GM12891 (cell line): Measurements from ENCODE around the gene C16orf90.

Experiments
- PAX5 ChIP-seq: IDR thresholded peaks from 2 replicates; pipeline ENCODE4 v1.6.1; 2011; ENCODE audit warnings: low read length, moderate library complexity, mild to moderate bottlenecking; ENCODE audit not compliant: insufficient read depth, severe bottlenecking
- POLR2A ChIP-seq: IDR thresholded peaks from 2 replicates; pipeline ENCODE4 v1.6.1; 2011; ENCODE audit warnings: low read depth, low read length, control low read depth
- POLR2AphosphoS5 ChIP-seq: IDR thresholded peaks from 2 replicates; pipeline ENCODE4 v1.6.1; 2011; ENCODE audit warnings: low read depth, low read length, control low read depth
- POU2F2 ChIP-seq: IDR thresholded peaks from 2 replicates; pipeline ENCODE4 v1.6.1; 2011; ENCODE audit warnings: low read depth, mild to moderate bottlenecking, control low read depth, low read length, moderate library complexity
- SPI1 ChIP-seq: IDR thresholded peaks from 2 replicates; pipeline ENCODE4 v1.6.1; 2011; ENCODE audit warnings: low read depth, low read length, control low read depth
- TAF1 ChIP-seq: IDR thresholded peaks from 2 replicates; pipeline ENCODE4 v1.6.1; 2011; ENCODE audit warnings: low read depth, low read length, control low read depth

DNA sequence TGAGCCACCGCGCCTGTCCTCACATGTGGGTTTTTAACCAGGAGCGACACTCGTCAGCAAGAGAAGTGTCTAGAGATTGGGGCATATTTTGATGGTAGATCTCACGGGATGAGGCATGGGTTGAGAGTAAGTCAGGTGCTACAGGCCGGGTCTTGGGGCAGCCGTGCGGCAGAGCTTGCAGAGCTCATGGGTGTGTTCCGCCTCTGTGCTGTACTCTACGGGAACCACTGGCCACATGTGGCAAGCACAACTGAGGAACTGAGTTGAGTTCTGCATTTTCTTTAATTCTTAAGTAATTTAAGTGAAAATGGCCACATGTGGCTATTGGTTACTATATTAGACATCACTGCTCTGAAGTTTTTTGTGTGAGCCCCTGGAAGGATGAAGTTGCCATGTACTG, 15.1 kb upstream of the C16orf90 start:
- TF ChIP-seq POLR2A (no peak), POLR2AphosphoS5 (no peak), TAF1 (no peak), SPI1 (no peak), POU2F2 (no peak), PAX5 (no peak)
